Spleen (tissue), 7 donors: Measurements from ENCODE around the gene SLC9A3.
A peak's percentile ranks its signal among the peaks of the same experiment; 100 is the strongest.

Experiments
- POLR2A ChIP-seq, 3 donors: fragments of 450-650 bp; IDR thresholded peaks; one replicate each; pipeline ENCODE4 v1.5.1; 2017; ENCODE audit warnings: antibody characterized with exemption in 3 of 3, mild to moderate bottlenecking in 1 of 3
- TF ChIP-seq, protein P1 (sequence below), 11 experiments: fragments of 200-600 bp in 7 of 11; fragments of 450-650 bp in 4 of 11; sonication (generic) in 4 of 11; IDR thresholded peaks in 8 of 11; conservative IDR thresholded peaks in 3 of 11; 1 replicate in 7 of 11; 2 replicates in 4 of 11; pipeline versions ENCODE4 v1.4.0 to v1.8.0; 2016 to 2021; ENCODE audit warnings: antibody characterized with exemption in 11 of 11, inconsistent platforms in 4 of 11, mild to moderate bottlenecking in 1 of 11
- donor health status: DM: no; HTN: no; CAD: no; lungs with moderate emphysema.
- donor health status: DM: no; HTN: no; CAD: no.
- donor health status: DM: no; HTN: no; CAD: no.

GRCh38 chr5:446883-447263, 77.4 kb downstream of the SLC9A3 start:
- TF ChIP-seq, protein P1, sequence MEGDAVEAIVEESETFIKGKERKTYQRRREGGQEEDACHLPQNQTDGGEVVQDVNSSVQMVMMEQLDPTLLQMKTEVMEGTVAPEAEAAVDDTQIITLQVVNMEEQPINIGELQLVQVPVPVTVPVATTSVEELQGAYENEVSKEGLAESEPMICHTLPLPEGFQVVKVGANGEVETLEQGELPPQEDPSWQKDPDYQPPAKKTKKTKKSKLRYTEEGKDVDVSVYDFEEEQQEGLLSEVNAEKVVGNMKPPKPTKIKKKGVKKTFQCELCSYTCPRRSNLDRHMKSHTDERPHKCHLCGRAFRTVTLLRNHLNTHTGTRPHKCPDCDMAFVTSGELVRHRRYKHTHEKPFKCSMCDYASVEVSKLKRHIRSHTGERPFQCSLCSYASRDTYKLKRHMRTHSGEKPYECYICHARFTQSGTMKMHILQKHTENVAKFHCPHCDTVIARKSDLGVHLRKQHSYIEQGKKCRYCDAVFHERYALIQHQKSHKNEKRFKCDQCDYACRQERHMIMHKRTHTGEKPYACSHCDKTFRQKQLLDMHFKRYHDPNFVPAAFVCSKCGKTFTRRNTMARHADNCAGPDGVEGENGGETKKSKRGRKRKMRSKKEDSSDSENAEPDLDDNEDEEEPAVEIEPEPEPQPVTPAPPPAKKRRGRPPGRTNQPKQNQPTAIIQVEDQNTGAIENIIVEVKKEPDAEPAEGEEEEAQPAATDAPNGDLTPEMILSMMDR (IDR thresholded peaks at IDR 0.05 in 8 of 11, conservative IDR thresholded peaks at IDR 0.05 in 3 of 11): peak in 9 of 11 experiments; percentile 32 to 67 (median 55)
- TF ChIP-seq POLR2A (IDR thresholded peaks at IDR 0.05): no peak
